GDM1 (cell line): ENCODE measurements around the gene CHST9.

Source experiments
- DNase-seq: peaks from one replicate; lab custom pipeline; 2025; lab: John Stamatoyannopoulos, UW

Gene CHST9

DNA sequence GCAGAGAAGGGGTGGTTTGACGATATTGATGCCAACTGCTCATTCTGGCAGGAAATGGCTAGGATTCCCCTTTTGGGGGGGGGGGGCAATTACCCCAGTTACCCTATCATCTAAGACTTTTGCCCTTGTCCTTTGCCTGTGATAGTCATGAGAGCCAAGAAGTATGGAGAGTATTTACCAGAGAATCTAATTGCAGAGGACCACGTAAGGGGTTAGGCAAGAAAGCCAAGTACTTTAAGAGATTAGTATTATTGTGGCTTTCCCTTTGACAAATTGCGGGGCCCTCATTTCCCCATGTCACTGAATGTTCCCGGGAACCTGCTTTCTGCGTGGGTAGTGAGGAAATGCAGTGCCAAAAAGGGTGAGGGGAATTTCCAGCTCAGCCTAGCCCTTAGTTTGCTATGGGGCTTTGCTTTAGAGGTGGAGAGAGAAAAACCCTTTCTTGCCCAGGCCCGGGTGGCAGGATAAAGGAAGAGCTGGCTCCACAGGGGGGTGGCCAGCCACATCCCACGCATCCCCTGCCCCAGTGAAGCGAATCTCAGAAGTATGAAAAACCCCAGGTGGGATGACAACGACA is 321.1 kb downstream of the CHST9 start:
- DNase-seq, result no peak

DNA sequence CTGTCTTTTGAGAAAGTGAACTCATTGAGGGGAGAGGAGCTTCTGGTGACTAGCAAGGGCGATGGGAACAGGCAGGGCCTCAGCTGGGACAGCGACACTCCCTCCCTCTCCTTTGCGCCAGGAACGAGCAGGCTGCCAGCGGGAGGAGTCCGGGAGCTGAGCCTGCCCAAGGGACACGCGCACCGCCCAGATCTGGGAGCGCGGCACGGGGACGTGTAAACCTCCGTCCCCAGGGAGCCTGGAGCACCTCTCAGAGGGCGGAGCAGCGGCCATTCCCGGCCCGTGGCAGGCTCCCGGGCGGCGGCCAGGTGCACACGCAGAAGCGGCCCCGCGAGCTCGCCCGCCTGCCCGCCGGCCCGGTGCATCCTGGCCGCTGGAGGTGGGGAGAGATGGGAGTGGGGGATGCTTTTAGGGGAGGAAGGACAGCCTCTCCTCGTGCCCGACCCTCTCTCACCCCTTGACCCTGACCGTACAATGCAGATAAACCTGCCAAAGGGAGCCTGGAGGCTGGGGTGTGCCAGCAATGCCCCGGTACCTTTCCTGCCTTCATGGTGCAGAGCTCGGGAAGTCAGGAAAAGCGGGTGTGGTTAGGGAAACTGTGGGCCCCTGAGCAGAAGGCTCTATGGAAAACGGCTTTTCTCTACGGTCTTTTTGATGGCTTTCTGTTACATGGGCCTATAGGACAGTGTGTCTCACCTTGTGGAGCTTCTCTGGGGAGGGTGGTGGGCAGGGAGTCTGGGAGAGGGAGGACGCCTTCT is 321.8 kb downstream of the CHST9 start:
- DNase-seq, result no peak

GRCh38 chr18:26862084-26862483 is 323.0 kb downstream of the CHST9 start:
- DNase-seq, result no peak
